WTC11 (cell line): ENCODE measurements around the gene MYO1A. TPM values are rescaled to one million over a fixed set of nuclear protein-coding genes. Genes with fewer than 3 reads are reported as not detected.

Experiments used
- ATAC-seq: fragments of 200-7000 bp; cut with Tn5 transposase; 2 replicates; pipeline ENCODE4 v1.10.0; 2021; ENCODE audit warnings: mild to moderate bottlenecking, moderate library complexity
- CTCF ChIA-PET: fragments of 300-600 bp; sonication (Branson Sonifier 250); formaldehyde crosslinking; loops from one replicate; lab custom pipeline; 2021; ENCODE audit warnings: antibody characterized with exemption; lab: Charles Lee
- POLR2A ChIA-PET: fragments of 350-600 bp; sonication (Branson Sonifier 250); formaldehyde crosslinking; loops from one replicate; lab custom pipeline; 2021; ENCODE audit warnings: antibody characterized with exemption; lab: Charles Lee
- DNase-seq: peaks from one replicate; pipeline ENCODE4 v3.0.0; 2021; ENCODE audit warnings: low spot score
- H3K27ac Mint-ChIP-seq: 2 replicates; pipeline ENCODE4 v1.8.0; 2021; ENCODE audit warnings: mixed read lengths
- H3K27me3 Mint-ChIP-seq: 2 replicates; pipeline ENCODE4 v1.8.0; 2021; ENCODE audit warnings: low read depth, mild to moderate bottlenecking, moderate library complexity, mixed read lengths
- H3K36me3 Mint-ChIP-seq: 2 replicates; pipeline ENCODE4 v1.8.0; 2021; ENCODE audit warnings: mixed read lengths
- H3K4me1 Mint-ChIP-seq: 2 replicates; pipeline ENCODE4 v1.8.0; 2022; ENCODE audit warnings: mixed read lengths
- H3K4me3 Mint-ChIP-seq: 2 replicates; pipeline ENCODE4 v1.8.0; 2021; ENCODE audit warnings: mild to moderate bottlenecking, moderate library complexity, mixed read lengths
- H3K9me3 Mint-ChIP-seq: 2 replicates; pipeline ENCODE4 v1.8.0; 2021; ENCODE audit warnings: mixed read lengths
- CREB1 ChIP-seq: sonication (generic); formaldehyde crosslinking; IDR thresholded peaks from 2 replicates; pipeline ENCODE4 v1.8.0; 2023; ENCODE audit warnings: mild to moderate bottlenecking, missing genetic modification reagents
- CREM ChIP-seq: sonication (generic); formaldehyde crosslinking; IDR thresholded peaks from 2 replicates; pipeline ENCODE4 v1.8.1; 2022; ENCODE audit warnings: mild to moderate bottlenecking, missing genetic modification reagents, moderate library complexity
- E2F5 ChIP-seq: sonication (generic); formaldehyde crosslinking; IDR thresholded peaks from 2 replicates; pipeline ENCODE4 v1.8.1; 2022; ENCODE audit warnings: mild to moderate bottlenecking, moderate library complexity, missing genetic modification reagents
- ELF4 ChIP-seq: sonication (generic); formaldehyde crosslinking; IDR thresholded peaks from 2 replicates; pipeline ENCODE4 v1.8.1; 2022; ENCODE audit warnings: low read depth, mild to moderate bottlenecking, moderate library complexity, missing genetic modification reagents
- FOXJ3 ChIP-seq: sonication (generic); formaldehyde crosslinking; IDR thresholded peaks from 2 replicates; pipeline ENCODE4 v1.9.0; 2021; ENCODE audit warnings: missing genetic modification reagents, mild to moderate bottlenecking, borderline replicate concordance
- FOXK1 ChIP-seq: sonication (generic); formaldehyde crosslinking; IDR thresholded peaks from 2 replicates; pipeline ENCODE4 v1.8.0; 2022; ENCODE audit warnings: mild to moderate bottlenecking, moderate library complexity, missing genetic modification reagents
- FOXP4 ChIP-seq: sonication (generic); formaldehyde crosslinking; IDR thresholded peaks from 2 replicates; pipeline ENCODE4 v1.8.0; 2022; ENCODE audit warnings: mild to moderate bottlenecking, missing genetic modification reagents
- HMGXB4 ChIP-seq: sonication (generic); formaldehyde crosslinking; IDR thresholded peaks from 2 replicates; pipeline ENCODE4 v1.8.1; 2023; ENCODE audit warnings: mild to moderate bottlenecking, moderate library complexity, missing genetic modification reagents
- MAX ChIP-seq: sonication (generic); formaldehyde crosslinking; IDR thresholded peaks from 2 replicates; pipeline ENCODE4 v1.8.0; 2022; ENCODE audit warnings: mild to moderate bottlenecking, missing genetic modification reagents
- NFATC4 ChIP-seq: fragments of 250-450 bp; sonication (Bioruptor Pico); IDR thresholded peaks from 2 replicates; pipeline ENCODE4 v1.9.0; 2021; ENCODE audit warnings: mild to moderate bottlenecking
- NFE2L1 ChIP-seq: sonication (generic); formaldehyde crosslinking; IDR thresholded peaks from 2 replicates; pipeline ENCODE4 v1.8.1; 2023; ENCODE audit warnings: missing genetic modification reagents
- PRRX2 ChIP-seq: fragments of 250-450 bp; sonication (Bioruptor Pico); IDR thresholded peaks from 2 replicates; pipeline ENCODE4 v1.8.0; 2021; ENCODE audit warnings: mild to moderate bottlenecking
- SP1 ChIP-seq: sonication (generic); formaldehyde crosslinking; conservative IDR thresholded peaks from 2 replicates; pipeline ENCODE4 v1.8.1; 2022; ENCODE audit warnings: missing genetic modification reagents
- TCF7 ChIP-seq: sonication (generic); formaldehyde crosslinking; IDR thresholded peaks from 2 replicates; pipeline ENCODE4 v1.8.0; 2022; ENCODE audit warnings: mild to moderate bottlenecking, low read depth, missing genetic modification reagents, moderate library complexity
- TP53 ChIP-seq: sonication (generic); formaldehyde crosslinking; IDR thresholded peaks from 2 replicates; pipeline ENCODE4 v1.8.1; 2023; ENCODE audit warnings: mild to moderate bottlenecking, missing genetic modification reagents
- ZNF263 ChIP-seq: sonication (generic); formaldehyde crosslinking; IDR thresholded peaks from 2 replicates; pipeline ENCODE4 v1.8.1; 2022; ENCODE audit warnings: low read depth, mild to moderate bottlenecking, moderate library complexity, missing genetic modification reagents
- total RNA-seq: library from RNA; stranded (reverse); gene quantifications from 3 replicates; pipeline ENCODE4 v1.2.3, GENCODE V29; 2021
- TF ChIP-seq, protein P1 (sequence below): sonication (generic); formaldehyde crosslinking; IDR thresholded peaks from 2 replicates; pipeline ENCODE4 v1.8.0; 2022; ENCODE audit warnings: mild to moderate bottlenecking, missing genetic modification reagents
- TF ChIP-seq, protein P2 (sequence below): fragments of 250-450 bp; sonication (Bioruptor Pico); IDR thresholded peaks from 2 replicates; pipeline ENCODE4 v2.1.2; 2022; ENCODE audit warnings: mild to moderate bottlenecking, moderate library complexity
- TF ChIP-seq, protein P3 (sequence below): sonication (generic); formaldehyde crosslinking; IDR thresholded peaks from 2 replicates; pipeline ENCODE4 v1.8.0; 2022; ENCODE audit warnings: missing genetic modification reagents
- TF ChIP-seq, protein P4 (sequence below): sonication (generic); formaldehyde crosslinking; conservative IDR thresholded peaks from 2 replicates; pipeline ENCODE4 v1.8.1; 2022; ENCODE audit warnings: mild to moderate bottlenecking, missing genetic modification reagents

MYO1A gene
- total RNA-seq, 1 experiment from 2014 or later: 0.87 TPM

- CTCF ChIA-PET: interaction anchor here (1.3 to 4.4 kb wide), 3 partner anchors 12 to 92 kb away, joined by 4 to 22 read pairs (median 5); partner anchors contain the start of gene STAT6
- POLR2A ChIA-PET: no interaction called here
- TF ChIP-seq, protein P1, sequence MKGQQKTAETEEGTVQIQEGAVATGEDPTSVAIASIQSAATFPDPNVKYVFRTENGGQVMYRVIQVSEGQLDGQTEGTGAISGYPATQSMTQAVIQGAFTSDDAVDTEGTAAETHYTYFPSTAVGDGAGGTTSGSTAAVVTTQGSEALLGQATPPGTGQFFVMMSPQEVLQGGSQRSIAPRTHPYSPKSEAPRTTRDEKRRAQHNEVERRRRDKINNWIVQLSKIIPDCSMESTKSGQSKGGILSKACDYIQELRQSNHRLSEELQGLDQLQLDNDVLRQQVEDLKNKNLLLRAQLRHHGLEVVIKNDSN (CRISPR knock-in tag): no peak
- TF ChIP-seq CREB1 (no peak), MAX (no peak), HMGXB4 (no peak), FOXJ3 (CRISPR knock-in tag) (no peak), TP53 (CRISPR knock-in tag) (no peak), PRRX2 (CRISPR knock-in tag) (no peak), FOXP4 (CRISPR knock-in tag) (no peak), FOXK1 (CRISPR knock-in tag) (no peak)
- TF ChIP-seq, protein P2, sequence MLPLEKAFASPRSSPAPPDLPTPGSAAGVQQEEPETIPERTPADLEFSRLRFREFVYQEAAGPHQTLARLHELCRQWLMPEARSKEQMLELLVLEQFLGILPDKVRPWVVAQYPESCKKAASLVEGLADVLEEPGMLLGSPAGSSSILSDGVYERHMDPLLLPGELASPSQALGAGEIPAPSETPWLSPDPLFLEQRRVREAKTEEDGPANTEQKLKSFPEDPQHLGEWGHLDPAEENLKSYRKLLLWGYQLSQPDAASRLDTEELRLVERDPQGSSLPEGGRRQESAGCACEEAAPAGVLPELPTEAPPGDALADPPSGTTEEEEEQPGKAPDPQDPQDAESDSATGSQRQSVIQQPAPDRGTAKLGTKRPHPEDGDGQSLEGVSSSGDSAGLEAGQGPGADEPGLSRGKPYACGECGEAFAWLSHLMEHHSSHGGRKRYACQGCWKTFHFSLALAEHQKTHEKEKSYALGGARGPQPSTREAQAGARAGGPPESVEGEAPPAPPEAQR: no peak
- TF ChIP-seq, protein P3, sequence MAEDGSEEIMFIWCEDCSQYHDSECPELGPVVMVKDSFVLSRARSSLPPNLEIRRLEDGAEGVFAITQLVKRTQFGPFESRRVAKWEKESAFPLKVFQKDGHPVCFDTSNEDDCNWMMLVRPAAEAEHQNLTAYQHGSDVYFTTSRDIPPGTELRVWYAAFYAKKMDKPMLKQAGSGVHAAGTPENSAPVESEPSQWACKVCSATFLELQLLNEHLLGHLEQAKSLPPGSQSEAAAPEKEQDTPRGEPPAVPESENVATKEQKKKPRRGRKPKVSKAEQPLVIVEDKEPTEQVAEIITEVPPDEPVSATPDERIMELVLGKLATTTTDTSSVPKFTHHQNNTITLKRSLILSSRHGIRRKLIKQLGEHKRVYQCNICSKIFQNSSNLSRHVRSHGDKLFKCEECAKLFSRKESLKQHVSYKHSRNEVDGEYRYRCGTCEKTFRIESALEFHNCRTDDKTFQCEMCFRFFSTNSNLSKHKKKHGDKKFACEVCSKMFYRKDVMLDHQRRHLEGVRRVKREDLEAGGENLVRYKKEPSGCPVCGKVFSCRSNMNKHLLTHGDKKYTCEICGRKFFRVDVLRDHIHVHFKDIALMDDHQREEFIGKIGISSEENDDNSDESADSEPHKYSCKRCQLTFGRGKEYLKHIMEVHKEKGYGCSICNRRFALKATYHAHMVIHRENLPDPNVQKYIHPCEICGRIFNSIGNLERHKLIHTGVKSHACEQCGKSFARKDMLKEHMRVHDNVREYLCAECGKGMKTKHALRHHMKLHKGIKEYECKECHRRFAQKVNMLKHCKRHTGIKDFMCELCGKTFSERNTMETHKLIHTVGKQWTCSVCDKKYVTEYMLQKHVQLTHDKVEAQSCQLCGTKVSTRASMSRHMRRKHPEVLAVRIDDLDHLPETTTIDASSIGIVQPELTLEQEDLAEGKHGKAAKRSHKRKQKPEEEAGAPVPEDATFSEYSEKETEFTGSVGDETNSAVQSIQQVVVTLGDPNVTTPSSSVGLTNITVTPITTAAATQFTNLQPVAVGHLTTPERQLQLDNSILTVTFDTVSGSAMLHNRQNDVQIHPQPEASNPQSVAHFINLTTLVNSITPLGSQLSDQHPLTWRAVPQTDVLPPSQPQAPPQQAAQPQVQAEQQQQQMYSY (CRISPR knock-in tag): no peak
- TF ChIP-seq, protein P4, sequence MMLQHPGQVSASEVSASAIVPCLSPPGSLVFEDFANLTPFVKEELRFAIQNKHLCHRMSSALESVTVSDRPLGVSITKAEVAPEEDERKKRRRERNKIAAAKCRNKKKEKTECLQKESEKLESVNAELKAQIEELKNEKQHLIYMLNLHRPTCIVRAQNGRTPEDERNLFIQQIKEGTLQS (CRISPR knock-in tag): no peak
- Mint-ChIP-seq H3K27ac (no peak overlapping the region), H3K27me3 (no peaks in the 10 kb centered on the region), H3K36me3 (no peaks in the 10 kb centered on the region), H3K9me3 (no peaks in the 10 kb centered on the region), H3K4me1 (peaks cover 3% of the 10 kb centered on the region; the same call in 1 of the 2 replicates), H3K4me3 (no peak overlapping the region)
- DNase-seq (no peak), ATAC-seq (no peak)
Measured at GRCh38 chr12:57019983-57020719, 29.8 kb downstream of the MYO1A start.

GRCh38 chr12:57018906-57019305 is 31.0 kb downstream of the MYO1A start:
- no peak overlapping the region for H3K27ac Mint-ChIP-seq
- POLR2A ChIA-PET: no interaction called here
- H3K36me3 Mint-ChIP-seq: no peaks in the 10 kb centered on the region
- DNase-seq (no peak), ATAC-seq (no peak)
- CTCF ChIA-PET: interaction anchor here (0.6 to 4.4 kb wide), 4 partner anchors 12 to 207 kb away, joined by 3 to 22 read pairs (median 6); partner anchors contain the start of gene STAT6
- H3K9me3 Mint-ChIP-seq: no peaks in the 10 kb centered on the region
- peaks cover 7% of the 10 kb centered on the region for H3K4me1 Mint-ChIP-seq
- H3K27me3 Mint-ChIP-seq: peaks cover 3% of the 10 kb centered on the region
- no peak overlapping the region for H3K4me3 Mint-ChIP-seq
- TF ChIP-seq CREM (CRISPR knock-in tag): no peak
- TF ChIP-seq E2F5: no peak
- TF ChIP-seq NFATC4: no peak
- TF ChIP-seq ZNF263 (CRISPR knock-in tag): no peak
- TF ChIP-seq, protein P2: no peak
- TF ChIP-seq TCF7 (CRISPR knock-in tag): no peak
- TF ChIP-seq ELF4: no peak
- no peak for TF ChIP-seq NFE2L1 (CRISPR knock-in tag)
- no peak for TF ChIP-seq SP1 (CRISPR knock-in tag)
